H1 (cell line): ENCODE data around the gene INPP4B. TPM values are rescaled to one million over a fixed set of nuclear protein-coding genes. Genes with fewer than 3 reads are reported as not detected.

ENCODE experiments used
- CTCF ChIA-PET: fragments of 300-600 bp; sonication (Branson Sonifier 250); formaldehyde crosslinking; loops from one replicate; lab custom pipeline; 2021; ENCODE audit not compliant: partially characterized antibody; lab: Charles Lee
- POLR2A ChIA-PET: fragments of 300-600 bp; sonication (Branson Sonifier 250); formaldehyde crosslinking; loops from one replicate; lab custom pipeline; 2021; ENCODE audit warnings: inconsistent platforms; ENCODE audit not compliant: partially characterized antibody; lab: Charles Lee
- DNase-seq, 2 experiments: peaks; one replicate each; pipeline versions ENCODE4 v3.0.0 to v3.0.0-alpha.2; 2010 to 2022; ENCODE audit warnings: low spot score in 2 of 2, low read depth in 1 of 2, mixed read lengths in 1 of 2
- FAIRE-seq: peaks from 2 replicates; lab custom pipeline; 2011; peaks lifted over from hg19 to GRCh38; lab: Jason Lieb, UNC
- H2AFZ ChIP-seq: 2 replicates; pipeline ENCODE4 v1.8.1; 2012; ENCODE audit warnings: low read length, inconsistent platforms
- H2AK5ac ChIP-seq: 2 replicates; pipeline ENCODE4 v1.6.1; 2013; ENCODE audit warnings: low read depth, low read length
- H2BK120ac ChIP-seq: replicated peaks from 2 replicates; pipeline ENCODE3; 2013; ENCODE audit warnings: low read depth, low read length, inconsistent platforms
- H2BK12ac ChIP-seq: 2 replicates; pipeline ENCODE4 v1.6.1; 2013; ENCODE audit warnings: low read depth, low read length
- H2BK15ac ChIP-seq: 2 replicates; pipeline ENCODE4 v1.6.1; 2013; ENCODE audit warnings: low read length
- H2BK20ac ChIP-seq: 2 replicates; pipeline ENCODE4 v1.6.1; 2013; ENCODE audit warnings: low read length
- H2BK5ac ChIP-seq: 2 replicates; pipeline ENCODE4 v1.6.1; 2013; ENCODE audit warnings: low read depth, low read length
- H3K14ac ChIP-seq: 2 replicates; pipeline ENCODE4 v1.6.1; 2013; ENCODE audit warnings: inconsistent platforms; ENCODE audit not compliant: insufficient read length
- H3K18ac ChIP-seq: 2 replicates; pipeline ENCODE4 v1.6.1; 2013; ENCODE audit warnings: low read length; ENCODE audit errors: extremely low read depth
- H3K23ac ChIP-seq: 2 replicates; pipeline ENCODE4 v1.6.1; 2013; ENCODE audit warnings: inconsistent platforms; ENCODE audit not compliant: insufficient read length
- H3K23me2 ChIP-seq: 2 replicates; pipeline ENCODE4 v1.6.1; 2013; ENCODE audit warnings: low read depth, low read length
- H3K27ac ChIP-seq: 2 replicates; pipeline ENCODE4 v1.6.1; 2011; ENCODE audit warnings: low read depth, low read length, inconsistent platforms
- H3K27me3 ChIP-seq, 4 experiments: replicated peaks in 1 of 4; 1 replicate in 1 of 4; 2 replicates in 3 of 4; pipeline versions ENCODE4 v1.6.1 to v1.8.1; 2011 to 2013; ENCODE audit warnings: low read length in 3 of 4, mild to moderate bottlenecking in 3 of 4, inconsistent platforms in 2 of 4, mixed read lengths in 2 of 4, moderate library complexity in 1 of 4; ENCODE audit not compliant: control insufficient read depth in 3 of 4, insufficient read depth in 3 of 4; ENCODE audit errors: extremely low read depth in 1 of 4
- H3K36me3 ChIP-seq, 4 experiments: 2 replicates each; pipeline versions ENCODE4 v1.6.1 to v1.8.1; 2011 to 2013; ENCODE audit warnings: mild to moderate bottlenecking in 4 of 4, low read length in 3 of 4, moderate library complexity in 2 of 4, control low read depth in 1 of 4, inconsistent platforms in 1 of 4; ENCODE audit not compliant: insufficient read depth in 4 of 4, control insufficient read depth in 2 of 4
- H3K4ac ChIP-seq: replicated peaks from 2 replicates; pipeline ENCODE3; 2013; ENCODE audit warnings: low read length, low read depth, mixed read lengths, inconsistent platforms; ENCODE audit not compliant: insufficient read length
- H3K4me1 ChIP-seq, 4 experiments: replicated peaks in 1 of 4; 1 replicate in 1 of 4; 2 replicates in 3 of 4; pipeline versions ENCODE4 v1.6.1 to v1.8.1; 2011 to 2013; ENCODE audit warnings: low read length in 3 of 4, inconsistent platforms in 2 of 4, mixed read lengths in 1 of 4; ENCODE audit not compliant: insufficient read depth in 4 of 4, control insufficient read depth in 3 of 4
- H3K4me2 ChIP-seq, 2 experiments: 2 replicates each; pipeline versions ENCODE4 v1.6.1 to v1.8.1; 2011 to 2013; ENCODE audit warnings: low read depth in 2 of 2, low read length in 2 of 2, control low read depth in 1 of 2, inconsistent platforms in 1 of 2, mild to moderate bottlenecking in 1 of 2; ENCODE audit not compliant: insufficient read depth in 1 of 2
- H3K4me3 ChIP-seq, 4 experiments: fragments of 200-600, 300-600 bp in 1 of 4; sonication (generic), shearing (Covaris generic), sonication (Bioruptor Twin) in 1 of 4; 2 replicates each; pipeline versions ENCODE4 v1.5.1 to v1.8.1; 2011 to 2016; ENCODE audit warnings: low read length in 4 of 4, low read depth in 3 of 4, control low read depth in 2 of 4, inconsistent platforms in 2 of 4, mild to moderate bottlenecking in 2 of 4, mixed read lengths in 1 of 4, moderate library complexity in 1 of 4; ENCODE audit not compliant: insufficient read depth in 2 of 4; ENCODE audit errors: extremely low read depth in 1 of 4
- H3K56ac ChIP-seq: replicated peaks from 2 replicates; pipeline ENCODE3; 2013; ENCODE audit warnings: low read depth, mild to moderate bottlenecking, mixed read lengths, low read length, inconsistent platforms; ENCODE audit not compliant: insufficient read length
- H3K79me1 ChIP-seq: 2 replicates; pipeline ENCODE4 v1.6.1; 2013; ENCODE audit warnings: low read depth, low read length, control low read depth
- H3K79me2 ChIP-seq, 2 experiments: 2 replicates each; pipeline versions ENCODE4 v1.6.1 to v1.8.1; 2012 to 2013; ENCODE audit warnings: low read length in 2 of 2, mild to moderate bottlenecking in 2 of 2, inconsistent platforms in 1 of 2; ENCODE audit not compliant: insufficient read depth in 2 of 2, control insufficient read depth in 1 of 2
- H3K9ac ChIP-seq, 4 experiments: replicated peaks in 1 of 4; 1 replicate in 1 of 4; 2 replicates in 3 of 4; pipeline versions ENCODE4 v1.6.1 to v1.8.1; 2011 to 2013; ENCODE audit warnings: low read depth in 3 of 4, low read length in 3 of 4, control low read depth in 2 of 4, mild to moderate bottlenecking in 2 of 4, moderate library complexity in 2 of 4, inconsistent platforms in 1 of 4; ENCODE audit errors: extremely low read depth in 1 of 4
- H3K9me3 ChIP-seq, 2 experiments: 2 replicates each; pipeline versions ENCODE4 v1.6.1 to v1.8.1; 2012 to 2013; ENCODE audit warnings: mild to moderate bottlenecking in 2 of 2, moderate library complexity in 2 of 2, control low read depth in 1 of 2, inconsistent platforms in 1 of 2, low read depth in 1 of 2, low read length in 1 of 2, mixed read lengths in 1 of 2; ENCODE audit not compliant: insufficient read depth in 2 of 2
- H4K20me1 ChIP-seq, 2 experiments: replicated peaks in 1 of 2; 2 replicates each; pipeline versions ENCODE3 to v1.8.1; 2011 to 2013; ENCODE audit warnings: inconsistent platforms in 2 of 2, low read length in 2 of 2, mild to moderate bottlenecking in 1 of 2; ENCODE audit not compliant: insufficient read depth in 2 of 2, control insufficient read depth in 1 of 2
- H4K5ac ChIP-seq: 2 replicates; pipeline ENCODE4 v1.6.1; 2013; ENCODE audit warnings: low read length, low read depth, mixed read lengths, inconsistent platforms; ENCODE audit not compliant: insufficient read length
- H4K8ac ChIP-seq: 2 replicates; pipeline ENCODE4 v1.8.0; 2013; ENCODE audit warnings: mild to moderate bottlenecking, moderate library complexity, low read length, inconsistent platforms; ENCODE audit not compliant: insufficient read depth; ENCODE audit errors: extremely low read depth
- H4K91ac ChIP-seq: replicated peaks from 2 replicates; pipeline ENCODE3; 2013; ENCODE audit warnings: low read length, mixed read lengths, inconsistent platforms; ENCODE audit not compliant: insufficient read length
- EP300 ChIP-seq, 2 experiments: IDR thresholded peaks; 1 replicate in 1 of 2; 2 replicates in 1 of 2; pipeline ENCODE4 v1.6.1; 2011 to 2012; ENCODE audit warnings: low read depth in 2 of 2, low read length in 2 of 2, mild to moderate bottlenecking in 2 of 2, borderline replicate concordance in 1 of 2, inconsistent platforms in 1 of 2, moderate library complexity in 1 of 2
- HDAC2 ChIP-seq, 2 experiments: fragments of 300-600 bp in 1 of 2; sonication (generic) in 1 of 2; IDR thresholded peaks; 2 replicates each; pipeline ENCODE4 v1.6.1; 2011 to 2012; ENCODE audit warnings: low read depth in 2 of 2, low read length in 2 of 2, mild to moderate bottlenecking in 2 of 2, moderate library complexity in 2 of 2, borderline replicate concordance in 1 of 2, inconsistent platforms in 1 of 2
- POU5F1 ChIP-seq: IDR thresholded peaks from 2 replicates; pipeline ENCODE4 v1.6.1; 2011; ENCODE audit warnings: low read depth, mild to moderate bottlenecking, low read length, moderate library complexity
- TAF1 ChIP-seq: IDR thresholded peaks from 2 replicates; pipeline ENCODE4 v1.6.1; 2011; ENCODE audit warnings: mild to moderate bottlenecking, low read depth, low read length
- WGBS, 2 experiments: shearing (Covaris generic) in 1 of 2; methylation state at CpG; one replicate each; pipeline versions ENCODE4 v1.1.6 to v1.1.7; 2013 to 2015; ENCODE audit warnings: low lambda C conversion rate in 2 of 2, mixed read lengths in 2 of 2, inconsistent platforms in 1 of 2, low coverage in 1 of 2, missing lambda C conversion rate in 1 of 2; ENCODE audit not compliant: insufficient replicate concordance in 2 of 2, insufficient coverage in 1 of 2, insufficient read length in 1 of 2; ENCODE audit errors: extremely low coverage in 1 of 2, missing lambda C conversion rate in 1 of 2; 5-methylcytosine and 5-hydroxymethylcytosine counted together
- polyA plus RNA-seq, 7 experiments: library from polyadenylated mRNA; depleted of rRNA in 3 of 7; stranded (reverse) in 5 of 7; unstranded in 2 of 7; fragments of >200 nt in 5 of 7; fragments of 200-250 nt in 2 of 7; gene quantifications; 1 replicate in 5 of 7; 2 replicates in 1 of 7; 4 replicates in 1 of 7; pipeline versions ENCODE4 v1.2.1 to v1.2.3, GENCODE V29; 2011 to 2013; ENCODE audit warnings: missing spikeins in 2 of 7, mixed read lengths in 2 of 7
- total RNA-seq: library from RNA; stranded (reverse); fragmentation: NEBNext Ultra II Directional; extraction: Animal tissue kit (Norgen Biotek cat#: 25700); gene quantifications from 2 replicates; pipeline ENCODE4 v1.2.1, GENCODE V29; 2021

INPP4B gene
- total and polyA plus RNA-seq, 2 of the 8 experiments (the other 6 are each of a cell fraction or from before 2014, with no cell fraction given) = 0.11 to 0.54 TPM

DNA sequence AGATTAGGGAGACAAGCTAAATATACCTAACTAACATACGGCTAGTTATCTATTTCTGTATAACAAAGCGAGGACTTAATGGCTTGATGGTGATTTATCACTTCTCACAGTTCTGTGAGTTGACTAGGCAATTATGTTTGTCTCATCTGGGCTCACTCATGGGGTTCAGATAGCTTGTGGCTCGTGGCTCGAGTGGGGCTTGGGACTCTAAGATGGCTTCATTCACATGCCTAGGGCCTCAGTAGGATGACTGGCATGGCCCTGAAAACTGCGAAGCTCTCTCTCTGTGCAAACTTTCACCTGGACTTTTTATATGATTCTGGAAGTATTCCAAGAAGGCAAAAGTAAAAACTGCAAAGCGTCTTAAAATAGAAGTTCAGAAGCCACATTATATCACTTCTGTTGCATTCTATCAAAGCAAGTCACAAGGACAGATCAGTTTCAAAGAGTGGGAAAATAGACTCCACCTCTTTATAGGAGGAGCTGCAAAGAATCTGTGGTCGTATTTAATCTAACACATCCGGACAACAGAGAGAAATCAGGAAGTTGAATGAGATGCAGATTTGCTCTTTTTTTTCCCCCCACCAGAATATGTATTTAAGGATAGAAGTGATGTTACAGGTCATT is 491.2 kb downstream of the INPP4B start:
- Histone ChIP-seq H3K9ac (no peak overlapping the region), H4K91ac (no peak overlapping the region), H3K36me3 (no peaks in the 10 kb centered on the region), H2BK12ac (no peak overlapping the region), H3K9me3 (no peaks in the 10 kb centered on the region), H4K5ac (no peak overlapping the region), H3K4ac (no peak overlapping the region), H3K23ac (no peak overlapping the region), H4K8ac (no peak overlapping the region), H2AFZ (no peak overlapping the region), H3K4me1 (no peaks in the 10 kb centered on the region), H3K4me2 (no peak overlapping the region), H3K23me2 (no peaks in the 10 kb centered on the region), H3K56ac (no peak overlapping the region), H3K4me3 (no peak overlapping the region), H2BK20ac (no peak overlapping the region), H3K79me1 (no peaks in the 10 kb centered on the region), H3K14ac (no peak overlapping the region), H2AK5ac (no peak overlapping the region), H3K79me2 (no peaks in the 10 kb centered on the region), H3K27me3 (no peaks in the 10 kb centered on the region), H3K18ac (no peak overlapping the region), H2BK5ac (no peak overlapping the region), H4K20me1 (no peaks in the 10 kb centered on the region), H2BK120ac (no peak overlapping the region), H3K27ac (no peak overlapping the region), H2BK15ac (no peak overlapping the region)
- 92% methylated on average over 8 of the region's 8 CpGs; no CpG with 5 or more reads in 1 of the 2 experiments for WGBS, 2 experiments
- ChIA-PET CTCF (interaction anchor here (0.7 to 2.6 kb wide), 15 partner anchors 10 to 512 kb away, joined by 3 to 7 read pairs (median 4); partner anchors contain the start of gene INPP4B), POLR2A (no interaction called here)
- FAIRE-seq (no peak), DNase-seq (no peak)
- TF ChIP-seq POU5F1 (no peak), EP300 (IDR thresholded peaks at IDR 0.05; ENCODE audit: borderline replicate concordance in 1 of 2, low read depth in 2 of 2, low read length in 2 of 2) (no peak), TAF1 (no peak), HDAC2 (IDR thresholded peaks at IDR 0.05; ENCODE audit: borderline replicate concordance in 1 of 2, low read depth in 2 of 2, low read length in 2 of 2) (no peak)
